ENCODE results near the gene LARP1.
"Not testable (repeated sequence)": the region's sequence is repeated elsewhere in the genome, so short reads cannot be mapped to it uniquely, and the experiment has no call there.

LARP1 gene

DNA sequence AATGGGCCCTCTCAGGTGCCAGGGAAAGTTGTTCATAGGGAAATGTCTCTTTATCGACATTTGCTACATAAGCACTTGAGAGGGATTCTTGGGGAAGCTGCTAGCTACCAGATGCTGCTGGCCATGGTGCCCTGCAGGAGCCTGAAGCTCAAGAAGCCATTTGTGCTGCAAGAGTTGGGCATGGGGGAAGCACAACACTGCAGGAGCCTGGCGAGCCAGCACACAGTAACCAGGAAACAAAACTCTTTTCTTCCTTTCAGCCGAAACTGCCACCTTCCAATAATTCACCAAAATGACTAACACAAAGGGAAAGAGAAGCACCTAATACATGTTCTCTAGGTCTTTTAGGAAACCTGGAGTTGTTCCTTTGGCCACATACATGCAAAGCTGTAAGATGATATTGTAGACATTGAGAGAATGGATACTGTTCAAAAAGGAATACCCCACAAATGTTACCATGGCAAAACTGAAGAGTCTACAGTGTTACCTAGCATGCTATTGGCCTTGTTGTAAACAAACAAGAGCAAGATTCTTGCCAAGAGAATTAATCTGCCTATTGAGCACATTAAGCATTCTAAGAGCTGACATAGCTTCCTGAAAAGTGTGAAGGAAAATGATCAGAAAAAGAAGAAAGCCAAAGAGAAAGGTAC is 26.1 kb upstream of the LARP1 start:
- no peak overlapping the region for H3K27ac ChIP-seq
- no peak for TF ChIP-seq POLR2AphosphoS5 (IDR thresholded peaks at IDR 0.05; ENCODE audit: borderline replicate concordance, low read depth, low read length)
- no peak for TF ChIP-seq FOXP2 (optimal IDR thresholded peaks at IDR 0.05; ENCODE audit: control extremely low read depth, extremely low read length, insufficient read depth)
- TF ChIP-seq EZH2 (IDR thresholded peaks at IDR 0.05): no peak

DNA sequence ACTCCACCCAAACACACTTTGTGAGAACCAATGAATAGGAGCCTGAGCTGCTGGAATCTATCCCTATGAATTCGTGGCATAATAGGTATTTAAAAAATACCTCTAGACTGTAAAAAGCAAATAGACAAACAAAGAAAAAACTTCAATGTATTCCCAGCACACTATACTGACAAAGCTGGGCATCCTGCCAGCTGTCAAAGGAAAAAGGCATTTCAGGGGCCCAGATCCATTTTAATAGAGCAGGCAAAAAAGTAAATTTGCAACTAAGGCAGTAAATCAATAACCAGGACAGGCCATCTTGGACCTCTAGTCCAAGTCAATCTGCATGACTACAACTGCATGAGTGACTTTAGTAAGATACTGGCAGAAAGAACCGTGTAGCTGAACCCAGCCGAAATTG is 25.6 kb upstream of the LARP1 start:
- H3K27ac ChIP-seq: no peak overlapping the region
- no peak for TF ChIP-seq FOXP2 (optimal IDR thresholded peaks at IDR 0.05; ENCODE audit: control extremely low read depth, extremely low read length, insufficient read depth)
- TF ChIP-seq POLR2AphosphoS5 (IDR thresholded peaks at IDR 0.05; ENCODE audit: borderline replicate concordance, low read depth, low read length): no peak
- no peak for TF ChIP-seq EZH2 (IDR thresholded peaks at IDR 0.05)
- H3K36me3 ChIP-seq (ENCODE audit: insufficient read depth, low read length): no peaks in the 10 kb centered on the region; the same call in 1 of the 2 replicates
- no peak for DNase-seq (ENCODE audit: low read depth, low spot score)
- no peaks in the 10 kb centered on the region for H3K9me3 ChIP-seq (ENCODE audit: low read depth, low read length)
- H3K9ac ChIP-seq (ENCODE audit: insufficient read length): no peak overlapping the region
- H3K4me3 ChIP-seq: no peak overlapping the region

More for the DNA sequence above, 26.1 kb upstream of the LARP1 start:
- Histone ChIP-seq H3K36me3 (ENCODE audit: insufficient read depth, low read length) (no peaks in the 10 kb centered on the region; the same call in 1 of the 2 replicates), H3K4me3 (no peak overlapping the region), H3K9me3 (ENCODE audit: low read depth, low read length) (no peaks in the 10 kb centered on the region), H3K9ac (ENCODE audit: insufficient read length) (no peak overlapping the region)
- no peak for DNase-seq (ENCODE audit: low read depth, low spot score)

DNA sequence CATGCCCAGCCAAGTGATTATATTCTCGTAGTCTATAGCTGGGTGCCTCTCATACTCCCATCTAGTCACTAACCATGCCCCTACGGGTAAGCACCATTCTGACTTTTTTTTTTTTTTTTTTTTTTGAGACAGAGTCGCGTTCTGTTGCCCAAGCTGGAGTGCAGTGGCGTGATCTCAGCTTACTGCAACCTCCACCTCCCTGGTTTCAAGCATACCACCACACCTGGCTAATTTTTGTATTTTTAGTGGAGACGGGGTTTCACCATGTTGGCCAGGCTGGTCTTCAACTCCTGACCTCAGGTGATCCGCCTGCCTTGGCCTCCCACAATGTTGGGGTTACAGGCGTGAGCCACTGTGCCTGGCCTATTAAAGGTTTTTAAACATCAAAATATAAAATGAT is 24.4 kb upstream of the LARP1 start:
- H3K36me3 ChIP-seq (ENCODE audit: insufficient read depth, low read length); DNase-seq (ENCODE audit: low read depth, low spot score); H3K9ac ChIP-seq (ENCODE audit: insufficient read length); H3K27ac ChIP-seq; H3K4me3 ChIP-seq; H3K9me3 ChIP-seq (ENCODE audit: low read depth, low read length): not testable (repeated sequence)

DNA sequence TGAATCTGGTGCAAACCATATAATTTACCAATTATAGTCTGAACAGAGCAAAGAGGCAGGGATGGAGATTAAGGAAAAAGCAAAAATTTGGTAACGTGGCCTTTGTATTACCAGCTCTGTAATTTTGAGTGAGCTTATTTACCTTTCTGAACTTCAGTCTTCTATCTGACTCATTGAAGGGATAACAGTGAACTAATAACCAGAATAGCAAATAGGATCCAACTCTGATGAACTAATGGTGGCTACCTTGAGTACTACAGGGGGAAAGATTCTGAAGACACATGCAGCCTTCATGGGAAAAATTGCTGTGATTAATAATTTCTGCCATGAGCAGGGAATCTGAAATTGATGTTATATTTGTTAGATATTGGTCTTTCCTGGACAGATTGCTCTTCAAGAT is 23.0 kb upstream of the LARP1 start:
- Histone ChIP-seq H3K27ac (no peak overlapping the region), H3K4me3 (no peak overlapping the region), H3K36me3 (ENCODE audit: insufficient read depth, low read length) (no peaks in the 10 kb centered on the region), H3K9me3 (ENCODE audit: low read depth, low read length) (no peaks in the 10 kb centered on the region), H3K9ac (ENCODE audit: insufficient read length) (no peak overlapping the region)
- DNase-seq (ENCODE audit: low read depth, low spot score): no peak
- TF ChIP-seq EZH2 (IDR thresholded peaks at IDR 0.05): no peak
- no peak for TF ChIP-seq FOXP2 (optimal IDR thresholded peaks at IDR 0.05; ENCODE audit: control extremely low read depth, extremely low read length, insufficient read depth)
- TF ChIP-seq POLR2AphosphoS5 (IDR thresholded peaks at IDR 0.05; ENCODE audit: borderline replicate concordance, low read depth, low read length): no peak

DNA sequence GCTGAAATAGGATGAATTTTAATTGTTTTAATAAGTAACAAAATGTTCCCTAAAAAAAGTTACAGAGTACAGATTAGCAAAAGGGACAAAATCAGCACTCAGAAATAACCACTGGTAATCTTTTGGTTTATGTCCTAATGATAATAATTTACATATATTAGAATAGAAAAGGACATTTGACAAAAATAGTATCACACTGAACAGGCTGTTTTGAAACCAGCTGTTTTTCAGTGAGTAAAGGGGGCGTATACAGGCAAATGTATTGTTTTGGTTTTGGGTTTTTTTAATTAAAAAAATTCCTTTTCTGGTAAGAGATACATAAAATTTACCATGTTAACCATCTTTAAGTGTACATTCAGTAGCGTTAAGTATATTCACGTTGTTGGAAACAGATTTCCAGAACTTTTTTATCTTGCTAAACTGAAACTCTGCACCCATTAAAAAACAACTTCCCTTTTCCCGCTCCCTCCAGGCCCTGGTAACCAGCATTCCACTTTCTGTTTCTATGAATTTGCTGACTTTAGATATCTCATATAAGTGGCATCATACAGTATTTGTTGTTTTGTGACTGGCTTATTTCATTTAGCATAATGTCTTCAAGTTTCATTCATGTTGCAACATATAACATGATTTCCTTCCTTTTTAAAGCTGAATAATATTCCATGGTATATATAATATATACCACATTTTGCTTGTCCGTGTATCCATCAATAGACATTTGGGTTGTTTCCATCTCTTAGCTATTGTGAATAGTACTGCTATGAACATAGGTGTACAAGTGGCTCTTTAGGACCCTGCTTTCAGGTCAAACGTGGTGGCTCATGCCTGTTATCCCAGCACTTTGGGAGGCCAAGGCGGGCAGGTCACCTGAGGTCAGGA is 20.6 kb upstream of the LARP1 start:
- Histone ChIP-seq H3K9me3 (ENCODE audit: low read depth, low read length) (no peaks in the 10 kb centered on the region), H3K36me3 (ENCODE audit: insufficient read depth, low read length) (no peaks in the 10 kb centered on the region), H3K27ac (no peak overlapping the region), H3K4me3 (no peak overlapping the region), H3K9ac (ENCODE audit: insufficient read length) (no peak overlapping the region)
- TF ChIP-seq FOXP2 (optimal IDR thresholded peaks at IDR 0.05; ENCODE audit: control extremely low read depth, extremely low read length, insufficient read depth) (no peak), EZH2 (IDR thresholded peaks at IDR 0.05) (no peak), POLR2AphosphoS5 (IDR thresholded peaks at IDR 0.05; ENCODE audit: borderline replicate concordance, low read depth, low read length) (no peak)
- DNase-seq (ENCODE audit: low read depth, low spot score): no peak

DNA sequence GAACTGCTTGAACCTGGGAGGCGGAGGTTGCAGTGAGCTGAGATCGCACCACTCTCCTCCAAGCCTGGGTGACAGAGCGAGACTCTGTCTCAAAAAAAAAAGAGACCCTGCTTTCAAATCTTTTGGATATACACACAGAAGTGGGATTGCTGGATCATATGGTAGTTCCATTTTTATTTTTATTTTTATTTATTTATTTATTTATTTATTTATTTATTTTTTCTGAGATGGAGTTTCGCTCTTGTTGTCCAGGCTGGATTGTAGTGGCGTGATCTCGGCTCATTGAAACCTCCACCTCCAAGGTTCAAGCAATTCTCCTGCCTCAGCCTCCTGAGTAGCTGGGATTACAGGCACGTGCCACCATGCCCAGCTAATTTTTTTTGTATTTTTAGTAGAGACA is 19.8 kb upstream of the LARP1 start:
- not testable (repeated sequence) for H3K36me3 ChIP-seq (ENCODE audit: insufficient read depth, low read length); H3K4me3 ChIP-seq; H3K27ac ChIP-seq; DNase-seq (ENCODE audit: low read depth, low spot score); H3K9ac ChIP-seq (ENCODE audit: insufficient read length); H3K9me3 ChIP-seq (ENCODE audit: low read depth, low read length)

DNA sequence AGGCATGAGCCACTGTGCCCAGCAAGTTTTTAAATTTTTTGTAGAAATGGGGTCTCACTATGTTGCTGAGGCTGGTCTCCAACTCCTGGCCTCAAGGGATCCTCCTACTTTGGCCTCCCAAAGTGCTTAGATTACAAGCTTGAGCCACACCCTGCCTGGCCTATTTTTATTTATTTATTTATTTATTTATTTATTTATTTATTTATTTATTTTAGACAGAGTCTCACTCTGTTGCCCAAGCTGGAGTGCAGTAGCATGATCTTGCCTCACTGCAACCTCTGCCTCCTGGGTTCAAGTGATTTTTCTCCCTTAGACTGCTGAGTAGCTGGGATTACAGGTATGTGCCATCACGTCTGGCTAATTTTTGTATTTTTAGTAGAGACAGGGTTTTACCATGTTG is 18.8 kb upstream of the LARP1 start:
- H3K27ac ChIP-seq; DNase-seq (ENCODE audit: low read depth, low spot score); H3K4me3 ChIP-seq; H3K9me3 ChIP-seq (ENCODE audit: low read depth, low read length); H3K36me3 ChIP-seq (ENCODE audit: insufficient read depth, low read length); H3K9ac ChIP-seq (ENCODE audit: insufficient read length): not testable (repeated sequence)

DNA sequence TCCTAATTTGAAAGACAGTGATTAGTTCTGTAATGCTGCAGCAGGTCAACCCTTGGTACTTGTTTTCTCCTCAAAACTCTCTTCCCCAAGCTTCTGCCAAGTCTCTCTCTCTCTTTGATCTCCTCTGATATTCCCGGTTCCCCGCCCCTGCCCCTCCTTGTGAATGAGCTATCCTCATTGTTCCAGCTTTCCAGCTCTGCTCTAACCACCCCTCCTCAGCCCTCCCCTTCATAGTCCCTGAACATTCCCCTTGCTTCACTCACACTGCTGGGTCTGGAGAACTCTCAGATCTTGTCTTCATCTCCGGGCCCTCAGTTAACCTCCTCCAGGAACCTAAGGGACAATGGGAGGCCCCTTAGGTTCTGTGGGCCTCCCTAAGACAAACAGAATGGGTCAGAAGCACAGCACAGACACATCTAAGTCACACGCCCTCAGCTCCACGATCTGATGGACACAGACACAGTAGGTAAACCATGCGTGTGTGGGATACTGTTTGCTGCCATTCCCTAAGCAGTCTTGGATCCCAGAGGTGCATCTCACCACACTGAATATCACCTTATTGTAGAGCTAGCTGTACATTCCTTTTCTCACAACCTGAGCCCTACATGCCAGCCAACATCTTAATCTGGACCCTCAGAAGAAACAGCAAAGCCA is 17.4 kb upstream of the LARP1 start:
- H3K27ac ChIP-seq: no peak overlapping the region
- H3K9ac ChIP-seq (ENCODE audit: insufficient read length): no peak overlapping the region
- no peaks in the 10 kb centered on the region for H3K36me3 ChIP-seq (ENCODE audit: insufficient read depth, low read length)
- TF ChIP-seq POLR2AphosphoS5 (IDR thresholded peaks at IDR 0.05; ENCODE audit: borderline replicate concordance, low read depth, low read length): no peak
- TF ChIP-seq FOXP2 (optimal IDR thresholded peaks at IDR 0.05; ENCODE audit: control extremely low read depth, extremely low read length, insufficient read depth): no peak
- no peak for DNase-seq (ENCODE audit: low read depth, low spot score)
- H3K4me3 ChIP-seq: no peak overlapping the region
- no peaks in the 10 kb centered on the region for H3K9me3 ChIP-seq (ENCODE audit: low read depth, low read length)

DNA sequence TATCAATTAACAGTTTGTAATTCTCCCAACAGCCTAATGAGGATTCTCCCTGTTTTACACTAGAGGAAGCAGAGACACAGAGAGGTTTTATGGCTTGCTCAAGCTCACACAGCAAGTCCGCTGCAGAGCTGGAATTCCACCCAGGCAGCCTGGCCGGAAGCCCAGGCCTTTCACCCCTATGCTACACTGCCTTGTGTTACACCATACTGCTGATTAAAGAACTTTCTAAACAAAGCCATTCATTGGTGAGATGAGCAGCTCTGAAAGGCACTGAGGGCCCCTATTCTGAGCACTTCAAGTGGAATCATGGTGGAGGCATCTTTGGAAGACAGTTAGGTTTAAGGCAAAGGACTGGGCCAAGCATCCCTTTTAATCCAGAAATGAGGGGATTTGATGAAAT is 14.7 kb upstream of the LARP1 start:
- no peak for DNase-seq (ENCODE audit: low read depth, low spot score)
- Histone ChIP-seq H3K27ac (no peak overlapping the region), H3K36me3 (ENCODE audit: insufficient read depth, low read length) (no peaks in the 10 kb centered on the region), H3K9me3 (ENCODE audit: low read depth, low read length) (no peaks in the 10 kb centered on the region), H3K4me3 (no peak overlapping the region), H3K9ac (ENCODE audit: insufficient read length) (no peak overlapping the region)
- TF ChIP-seq POLR2AphosphoS5 (IDR thresholded peaks at IDR 0.05; ENCODE audit: borderline replicate concordance, low read depth, low read length) (no peak), FOXP2 (optimal IDR thresholded peaks at IDR 0.05; ENCODE audit: control extremely low read depth, extremely low read length, insufficient read depth) (no peak), EZH2 (IDR thresholded peaks at IDR 0.05) (no peak)
